OCI-LY1 (cell line): ENCODE measurements around the gene CDH6.

ENCODE experiments used
- EZH2 ChIP-seq: fragments of 200-600 bp; sonication (generic), shearing (Covaris generic); IDR thresholded peaks from 2 replicates; pipeline ENCODE4 v1.8.0; 2017; ENCODE audit warnings: borderline replicate concordance, mixed run types, mild to moderate bottlenecking, antibody characterized with exemption, low read length, moderate library complexity, mixed read lengths
- TF ChIP-seq, protein P1 (sequence below): fragments of 200-600 bp; sonication (generic), shearing (Covaris generic); IDR thresholded peaks from 2 replicates; pipeline ENCODE4 v1.5.1; 2017; ENCODE audit warnings: mild to moderate bottlenecking, antibody characterized with exemption, low read length, moderate library complexity, mixed read lengths

DNA sequence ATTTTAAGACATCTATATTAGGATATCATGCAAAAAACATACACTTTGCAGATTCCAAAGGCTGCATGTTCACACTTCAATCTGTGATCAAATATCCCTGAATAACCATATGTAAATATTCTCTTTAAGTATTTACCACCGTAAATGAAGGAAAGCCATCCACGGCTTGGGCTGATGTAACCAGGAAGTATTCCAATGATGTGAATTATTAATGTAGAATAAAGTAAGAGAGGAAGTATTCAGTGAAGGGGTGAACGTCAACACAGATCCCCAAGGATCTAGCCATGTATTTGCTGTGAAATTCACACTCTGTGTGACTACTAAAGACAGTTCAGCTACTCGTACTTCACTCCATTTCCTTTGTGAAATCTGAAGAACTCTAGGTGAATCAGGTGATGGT is 75.2 kb downstream of the CDH6 start:
- TF ChIP-seq, protein P1, sequence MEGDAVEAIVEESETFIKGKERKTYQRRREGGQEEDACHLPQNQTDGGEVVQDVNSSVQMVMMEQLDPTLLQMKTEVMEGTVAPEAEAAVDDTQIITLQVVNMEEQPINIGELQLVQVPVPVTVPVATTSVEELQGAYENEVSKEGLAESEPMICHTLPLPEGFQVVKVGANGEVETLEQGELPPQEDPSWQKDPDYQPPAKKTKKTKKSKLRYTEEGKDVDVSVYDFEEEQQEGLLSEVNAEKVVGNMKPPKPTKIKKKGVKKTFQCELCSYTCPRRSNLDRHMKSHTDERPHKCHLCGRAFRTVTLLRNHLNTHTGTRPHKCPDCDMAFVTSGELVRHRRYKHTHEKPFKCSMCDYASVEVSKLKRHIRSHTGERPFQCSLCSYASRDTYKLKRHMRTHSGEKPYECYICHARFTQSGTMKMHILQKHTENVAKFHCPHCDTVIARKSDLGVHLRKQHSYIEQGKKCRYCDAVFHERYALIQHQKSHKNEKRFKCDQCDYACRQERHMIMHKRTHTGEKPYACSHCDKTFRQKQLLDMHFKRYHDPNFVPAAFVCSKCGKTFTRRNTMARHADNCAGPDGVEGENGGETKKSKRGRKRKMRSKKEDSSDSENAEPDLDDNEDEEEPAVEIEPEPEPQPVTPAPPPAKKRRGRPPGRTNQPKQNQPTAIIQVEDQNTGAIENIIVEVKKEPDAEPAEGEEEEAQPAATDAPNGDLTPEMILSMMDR = no peak
- no peak for TF ChIP-seq EZH2
